HG02981 (cell line): ENCODE results near the gene ZNF214.
A peak's percentile ranks its signal among the peaks of the same experiment; 100 is the strongest.
"Not testable (repeated sequence)": the region's sequence is repeated elsewhere in the genome, so short reads cannot be mapped to it uniquely, and the experiment has no call there.

Experiments used
- ATAC-seq: cut with Tn5 transposase; IDR thresholded peaks from one replicate; pipeline ENCODE4 v1.9.1; 2021; ENCODE audit warnings: mild to moderate bottlenecking, moderate library complexity; ENCODE audit not compliant: unreplicated experiment

The ZNF214 gene

GRCh38 chr11:6991227-6991626, 28.9 kb downstream of the ZNF214 start:
- ATAC-seq, result no peak

GRCh38 chr11:6988506-6988905, 31.6 kb downstream of the ZNF214 start:
- ATAC-seq, result no peak

DNA sequence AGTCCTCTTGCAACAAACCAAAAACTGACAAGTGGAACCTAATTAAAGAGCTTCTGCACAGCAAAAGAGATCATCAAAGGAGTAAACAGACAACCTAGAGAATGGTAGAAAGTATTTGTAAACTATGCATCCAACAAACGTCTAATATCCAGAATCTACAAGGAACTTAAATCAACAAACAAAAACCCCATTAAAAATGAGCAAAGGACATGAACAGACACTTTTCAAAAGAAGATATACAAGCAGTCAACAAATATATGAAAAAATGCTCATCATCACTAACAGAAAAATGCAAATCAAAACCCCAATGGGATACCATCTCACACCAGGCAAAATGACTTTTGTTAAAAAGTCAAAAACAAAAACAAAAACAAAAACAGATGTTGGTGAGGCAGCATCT, 33.7 kb downstream of the ZNF214 start:
- ATAC-seq, result no peak

GRCh38 chr11:6979365-6979764, 40.8 kb downstream of the ZNF214 start:
- ATAC-seq, result no peak

DNA sequence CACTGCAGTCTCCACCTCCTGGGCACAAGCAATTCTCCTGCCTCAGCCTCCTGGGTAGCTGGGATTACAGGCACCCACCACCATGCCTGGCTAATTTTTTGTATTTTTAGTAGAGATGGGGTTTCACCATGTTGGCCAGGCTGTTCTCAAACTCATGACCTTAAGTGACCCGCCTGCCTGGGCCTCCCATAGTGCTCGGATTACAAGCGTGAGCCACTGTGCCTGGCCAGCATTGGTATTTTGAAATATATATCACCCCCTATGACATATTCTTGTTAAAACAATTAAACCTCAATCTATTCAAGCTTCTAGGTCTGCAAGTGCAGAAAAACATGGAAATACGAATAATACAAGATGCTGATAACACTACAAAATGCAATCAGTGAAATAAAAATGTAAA, 50.3 kb downstream of the ZNF214 start:
- not testable (repeated sequence) for ATAC-seq

GRCh38 chr11:6968816-6969215, 51.3 kb downstream of the ZNF214 start:
- ATAC-seq, result no peak

DNA sequence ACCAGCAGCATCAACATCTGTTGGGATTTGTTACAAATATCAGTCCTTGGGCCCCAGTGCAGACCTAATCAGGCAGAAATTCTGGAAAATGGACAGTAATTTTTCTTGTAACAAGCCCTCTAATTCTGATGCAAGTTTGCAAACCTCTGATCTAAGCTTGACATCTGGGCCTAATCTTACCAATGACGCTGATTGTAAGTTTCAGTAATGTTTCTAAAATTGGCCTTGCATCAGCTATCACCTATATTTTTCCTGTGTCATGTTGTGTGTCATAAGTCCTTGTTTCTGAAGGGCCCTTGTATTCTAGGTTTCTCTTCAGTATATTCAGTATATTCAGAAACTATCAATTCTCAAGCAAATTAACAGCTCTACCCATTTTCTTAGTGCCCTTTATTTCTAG, 57.5 kb downstream of the ZNF214 start:
- ATAC-seq, result peak; percentile 70

DNA sequence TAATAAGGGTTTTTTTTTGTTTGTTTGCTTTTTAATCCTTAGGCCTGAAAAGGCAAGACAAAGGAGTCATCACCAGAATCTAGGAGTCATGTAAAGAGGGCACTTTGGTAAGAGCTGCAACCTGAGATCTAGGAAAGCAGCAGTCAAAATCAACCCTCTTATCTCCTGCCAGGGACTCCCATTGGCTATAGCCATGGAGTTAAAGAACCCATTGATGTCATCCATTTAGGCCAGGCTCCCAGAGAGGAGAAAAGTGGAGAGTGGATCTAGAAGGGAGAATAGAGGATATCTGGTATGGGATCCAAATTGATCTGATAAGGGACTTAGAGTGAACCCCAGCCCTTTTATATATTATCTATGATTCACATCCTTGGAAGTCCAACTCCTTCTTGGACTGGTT, 58.0 kb downstream of the ZNF214 start:
- ATAC-seq, result no peak

DNA sequence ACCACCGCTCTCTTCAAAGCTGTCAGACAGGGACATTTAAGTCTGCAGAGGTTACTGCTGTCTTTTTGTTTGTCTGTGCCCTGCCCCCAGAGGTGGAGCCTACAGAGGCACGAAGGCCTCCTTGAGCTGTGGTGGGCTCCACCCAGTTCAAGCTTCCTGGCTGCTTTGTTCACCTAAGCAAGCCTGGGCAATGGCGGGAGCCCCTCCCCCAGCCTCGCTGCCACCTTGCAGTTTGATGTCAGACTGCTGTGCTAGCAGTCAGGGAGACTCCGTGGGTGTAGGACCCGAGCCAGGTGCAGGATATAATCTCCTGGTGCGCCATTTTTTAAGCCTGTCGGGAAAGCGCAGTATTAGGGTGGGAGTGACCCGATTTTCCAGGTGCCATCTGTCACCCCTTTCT, 65.9 kb downstream of the ZNF214 start:
- ATAC-seq, result not testable (repeated sequence)
